ENCODE results near the gene TAF13.
"Not testable (repeated sequence)": the region's sequence is repeated elsewhere in the genome, so short reads cannot be mapped to it uniquely, and the experiment has no call there.

Gene TAF13

DNA sequence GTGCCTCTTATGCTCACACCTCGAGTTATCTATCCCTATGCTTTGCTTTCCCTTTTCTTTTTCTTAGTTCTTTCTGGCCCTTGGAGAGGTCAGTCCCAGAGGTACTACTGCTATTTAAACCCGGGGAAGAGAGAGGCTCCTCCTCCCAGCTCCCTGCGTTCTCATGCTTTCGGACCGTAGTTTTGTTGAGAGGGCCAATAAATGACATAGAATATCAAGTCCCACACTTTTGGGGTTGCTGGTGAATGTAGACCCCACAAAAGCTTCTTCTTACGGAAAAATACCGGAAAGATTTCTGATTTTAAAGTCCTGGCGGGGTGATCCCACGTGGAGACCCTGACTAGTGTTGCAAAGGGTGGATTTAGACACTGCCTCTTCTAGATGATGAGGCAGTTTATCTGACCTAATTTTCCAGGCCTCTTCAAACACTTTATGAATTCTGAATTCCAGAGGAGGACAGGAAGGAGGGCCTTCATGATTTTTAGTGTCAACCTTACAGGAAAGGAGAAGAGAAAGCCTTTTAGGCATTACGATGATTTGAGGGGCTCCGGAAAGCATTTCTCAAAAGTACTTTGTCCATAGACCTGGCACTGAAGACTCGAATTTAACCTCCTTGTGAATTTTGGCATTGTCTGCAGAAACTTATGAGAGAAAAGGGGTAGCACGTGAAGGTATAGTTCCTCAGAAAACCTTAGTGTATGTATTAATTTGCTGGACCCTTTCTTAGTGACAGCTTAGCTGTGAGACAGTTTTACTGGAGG is 15.5 kb upstream of the TAF13 start:
- DNase-seq = no peak

DNA sequence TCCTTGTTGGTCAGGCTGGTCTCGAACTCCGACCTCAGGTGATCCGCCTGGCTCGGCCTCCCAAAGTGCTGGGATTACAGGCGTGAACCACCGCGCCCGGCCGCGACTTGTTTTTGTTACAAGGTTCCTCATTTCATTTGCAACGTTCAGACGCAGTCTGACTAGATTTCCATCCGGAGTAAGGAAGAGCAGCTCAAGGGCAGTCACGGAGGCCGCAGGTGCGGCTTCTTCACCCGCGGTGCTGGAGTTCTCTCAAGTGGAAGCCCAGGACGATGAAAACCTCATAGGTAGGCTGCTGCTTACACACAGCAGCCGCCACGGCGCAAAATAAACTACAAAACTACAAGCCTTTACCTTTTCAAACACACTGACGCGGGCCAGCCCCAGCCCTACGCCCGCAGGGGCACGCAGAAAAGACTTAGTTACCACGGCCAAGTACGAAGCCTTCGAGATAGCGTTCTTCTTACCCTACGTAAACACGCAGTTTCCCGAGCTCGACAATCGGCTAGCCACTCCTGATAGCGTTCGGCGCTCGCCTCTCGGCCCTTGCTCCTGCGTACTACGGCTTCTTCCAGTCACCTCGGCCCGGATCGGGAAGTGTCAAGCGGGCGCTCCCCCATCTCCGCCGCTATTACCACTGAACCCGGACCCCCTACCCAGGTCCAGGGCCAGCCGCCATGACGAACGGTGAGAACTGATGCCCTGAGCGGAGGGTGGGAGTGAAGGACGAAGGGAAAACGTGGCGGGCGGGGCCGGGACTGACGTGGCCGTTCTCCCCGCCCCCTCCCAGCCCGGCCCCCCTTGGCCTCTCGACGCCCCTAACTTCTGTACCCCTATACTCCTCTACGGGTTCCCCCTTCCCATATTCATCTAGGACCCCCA is 14.6 kb upstream of the TAF13 start, which contains the start of gene TMEM167B:
TMEM167B (plus strand) TSS at position 569 of the 882 bp plus-strand sequence; CDS start at position 678, 109 bp downstream.
- DNase-seq = peak; percentile 91

DNA sequence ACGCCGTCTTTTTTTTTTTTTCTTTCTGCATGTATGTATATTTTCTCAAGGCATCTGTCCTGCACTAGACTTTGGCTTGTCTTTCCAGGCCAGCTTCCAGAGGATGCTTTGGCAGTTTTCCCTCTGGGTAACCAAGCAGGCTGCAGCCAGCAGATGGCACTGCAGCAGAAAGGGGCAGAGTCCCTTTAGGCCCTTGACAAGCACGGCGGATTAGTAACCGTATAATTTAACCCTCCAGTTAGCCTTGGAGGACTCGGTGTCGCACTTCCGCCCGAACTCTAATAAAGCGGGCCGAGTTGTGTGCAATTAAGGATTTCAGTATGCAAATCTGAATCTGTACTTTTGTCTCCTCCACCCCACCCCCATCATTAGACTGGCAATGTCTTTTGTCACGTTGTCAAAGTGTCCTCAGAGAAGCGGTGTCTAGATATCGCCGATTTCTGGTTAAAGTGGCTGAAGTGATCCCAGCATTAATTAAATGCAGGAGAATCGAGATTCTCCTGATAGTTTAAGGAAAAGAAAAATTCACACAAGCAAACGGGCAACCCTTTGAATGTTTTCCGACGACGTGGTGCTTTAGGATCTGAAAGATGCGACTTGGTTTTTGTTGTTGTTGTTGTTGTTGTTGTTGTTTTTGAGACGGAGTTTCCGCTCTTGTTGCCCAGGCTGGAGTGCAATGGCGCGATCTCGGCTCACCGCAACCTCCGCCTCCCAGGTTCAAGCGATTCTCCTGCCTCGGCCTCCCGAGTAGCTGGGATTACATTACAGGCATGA is 13.6 kb upstream of the TAF13 start:
- DNase-seq = peak; percentile 67

DNA sequence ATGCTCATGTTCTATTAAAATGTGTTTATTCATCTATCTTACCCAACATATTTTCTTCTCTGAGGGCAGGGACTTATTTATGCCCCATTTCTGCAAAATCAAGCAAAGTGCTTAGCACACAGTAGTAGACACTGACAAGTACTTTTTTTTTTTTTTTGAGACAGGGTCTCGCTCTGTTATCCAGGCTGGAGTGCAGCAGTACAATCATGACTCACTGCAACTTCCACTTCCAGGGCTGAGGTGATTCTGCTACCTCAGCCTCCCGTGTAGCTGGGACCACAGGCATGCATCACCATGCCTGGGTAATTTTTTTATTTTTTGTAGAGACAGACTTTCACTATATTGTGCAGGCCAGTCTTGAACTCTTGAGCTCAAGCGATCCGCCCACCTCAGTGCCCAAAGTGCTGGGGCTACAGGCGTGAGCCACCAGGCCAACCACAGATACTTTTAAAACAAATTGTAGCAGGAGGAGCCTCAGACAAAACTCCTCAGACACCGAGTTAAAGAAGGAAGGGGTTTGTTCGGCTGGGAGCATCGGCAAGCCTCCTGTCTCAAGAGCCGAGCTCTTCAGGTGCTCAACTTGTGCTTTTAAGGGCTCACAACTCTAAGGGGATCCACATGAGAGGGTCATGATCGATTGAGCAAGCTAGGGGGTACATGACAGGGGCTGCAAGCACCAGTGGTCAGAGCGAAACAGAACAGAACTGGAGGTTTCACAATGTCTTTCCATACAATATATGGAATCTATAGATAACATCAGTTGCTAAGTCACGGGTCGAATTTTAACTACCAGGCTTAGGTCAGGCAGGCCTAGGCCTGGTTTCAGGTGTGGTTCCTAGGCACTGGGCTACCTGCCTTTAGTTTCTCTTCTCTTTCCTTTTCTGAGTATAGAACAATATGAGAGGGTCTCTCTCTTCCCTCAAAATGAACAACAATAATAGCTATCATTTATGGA is 9.0 kb upstream of the TAF13 start:
- no peak for DNase-seq

DNA sequence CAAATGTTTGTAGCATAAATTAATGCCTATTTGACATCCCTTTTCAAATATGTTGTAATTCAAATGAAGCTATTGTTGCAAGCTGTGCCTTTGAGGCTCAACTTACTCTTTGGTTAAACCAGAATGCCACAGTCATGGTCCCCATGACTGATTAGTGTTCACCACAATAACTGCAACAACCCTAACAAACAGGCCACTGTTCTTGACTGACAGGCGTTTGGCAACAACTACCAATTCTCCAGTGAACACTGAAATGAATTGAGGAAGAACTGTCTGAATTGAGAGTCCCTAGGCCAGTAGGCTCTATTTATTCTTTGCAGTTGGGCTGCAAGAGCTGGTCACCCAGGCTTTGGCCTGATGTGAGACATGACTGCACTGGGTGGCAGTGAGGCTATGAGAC is 8.1 kb upstream of the TAF13 start:
- DNase-seq = no peak

DNA sequence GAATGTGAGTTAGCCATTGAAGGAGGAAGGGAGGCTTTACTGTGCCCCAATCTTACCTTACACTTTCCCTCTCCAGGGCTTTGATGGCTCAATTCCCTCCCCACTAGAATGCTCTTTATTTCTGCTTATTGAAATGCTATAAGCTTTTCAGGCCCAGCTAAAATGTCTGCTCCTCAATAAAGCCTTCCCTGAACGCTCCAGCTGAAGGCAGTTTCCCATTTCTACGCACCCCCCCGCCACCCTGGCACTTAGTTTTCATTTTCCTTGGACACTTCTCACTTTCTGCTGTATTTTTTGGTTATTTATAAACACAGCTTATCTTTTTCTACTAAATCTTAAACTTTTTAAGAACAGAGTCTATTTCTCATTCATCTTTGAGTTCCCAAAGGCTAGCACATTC is 7.7 kb upstream of the TAF13 start:
- DNase-seq = no peak

DNA sequence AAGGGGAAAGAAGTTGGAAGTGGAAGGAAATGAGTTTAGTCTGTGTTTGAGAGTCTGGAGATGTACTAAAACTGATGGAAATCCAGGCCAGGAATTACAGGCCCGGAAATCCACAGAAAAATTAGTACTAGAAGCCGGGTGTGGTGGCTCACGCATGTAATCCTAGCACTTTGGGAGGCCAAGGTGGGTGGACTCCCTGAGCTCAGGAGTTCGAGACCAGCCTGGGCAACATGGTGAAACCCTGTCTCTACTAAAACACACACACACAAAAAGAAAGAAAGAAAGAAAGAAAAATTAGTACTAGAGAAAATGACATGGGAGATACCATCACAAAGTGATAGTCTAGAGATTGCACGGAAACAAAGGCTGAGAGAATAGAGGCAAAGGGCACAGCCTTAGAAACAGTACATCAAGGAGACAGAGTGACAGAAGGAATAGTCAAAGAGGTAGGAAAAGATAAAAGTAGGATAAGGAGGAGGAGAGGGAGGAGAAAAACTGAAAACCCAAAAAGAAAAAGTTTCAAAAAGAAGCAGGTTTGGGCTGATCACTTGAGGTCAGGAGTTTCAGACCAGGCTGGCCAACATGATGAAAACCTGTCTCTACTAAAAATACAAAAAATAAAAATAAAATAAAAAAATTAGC is 4.8 kb upstream of the TAF13 start:
- DNase-seq = no peak

DNA sequence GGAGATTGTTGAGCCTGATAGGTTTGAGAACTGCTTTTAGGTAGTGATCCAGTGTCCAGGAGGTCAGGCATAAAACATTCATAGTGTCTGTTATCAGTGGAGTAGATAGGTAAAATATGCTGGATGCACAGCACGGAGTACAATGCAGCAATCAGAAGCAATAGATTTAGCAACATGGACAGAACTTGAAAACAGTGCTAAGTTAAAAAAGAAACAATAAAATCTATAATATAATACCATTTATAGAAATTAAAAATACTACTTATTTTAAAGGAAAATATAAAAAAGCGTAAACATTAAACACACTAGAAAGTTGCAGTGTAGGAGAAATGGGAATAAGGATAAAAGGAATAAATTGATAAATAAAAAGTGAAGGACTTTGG is 3.4 kb upstream of the TAF13 start:
- DNase-seq = no peak

DNA sequence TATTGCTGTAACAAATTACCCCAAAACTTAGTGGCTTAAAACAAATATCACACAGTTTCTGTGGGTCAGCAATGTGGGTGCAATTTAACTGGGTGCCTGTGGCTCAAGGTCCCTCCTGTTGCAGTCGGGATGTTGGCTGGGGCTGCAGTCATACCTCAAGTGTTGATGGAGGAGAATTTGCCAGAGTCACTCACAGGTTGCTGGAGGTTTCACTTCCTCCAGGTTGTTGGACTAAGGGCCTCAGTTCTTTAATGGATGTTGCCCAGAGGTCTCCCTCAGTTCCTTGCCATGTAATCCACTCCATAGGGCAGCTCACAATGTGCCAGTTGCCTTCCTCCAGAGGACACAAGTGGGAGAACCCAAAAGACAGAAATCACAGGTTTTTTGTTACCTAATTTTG is 2.5 kb upstream of the TAF13 start:
- no peak for DNase-seq

DNA sequence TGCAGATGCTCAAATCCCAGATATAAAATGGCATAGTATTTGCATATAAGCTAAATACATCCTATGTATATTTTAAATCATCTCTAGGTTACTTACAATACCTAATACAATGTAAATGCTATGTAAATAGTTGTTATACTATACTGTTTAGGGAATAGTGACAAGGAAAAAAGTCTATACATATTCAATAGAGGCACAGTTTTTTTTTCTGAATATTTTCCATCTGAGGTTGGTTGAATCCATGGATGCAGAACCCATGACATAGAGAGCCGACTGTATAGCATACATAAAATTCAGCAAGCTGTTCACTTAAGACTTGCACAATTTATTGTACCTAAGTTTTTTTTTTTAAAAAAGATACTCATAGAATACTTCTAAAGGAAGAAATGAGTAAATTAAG is 6.5 kb downstream of the TAF13 start:
- no peak for DNase-seq

DNA sequence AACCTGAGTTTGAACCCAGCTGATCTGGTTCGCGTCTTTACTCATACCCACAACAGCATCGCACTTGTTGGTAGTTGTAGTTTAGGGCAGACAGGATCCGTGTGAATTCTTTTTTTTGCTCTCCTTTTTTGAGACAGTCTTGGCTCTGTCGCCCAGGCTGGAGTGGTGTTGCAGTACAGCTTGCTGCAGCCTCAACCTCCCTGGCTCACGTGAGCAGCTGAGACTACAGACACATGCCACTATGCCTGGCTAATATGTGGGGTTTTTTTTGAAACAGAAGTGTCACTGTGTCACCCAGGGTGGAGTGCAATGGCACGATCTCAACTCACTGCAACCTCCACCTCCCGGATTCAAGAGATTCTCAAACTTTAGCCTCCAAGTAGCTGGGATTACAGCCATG is 7.9 kb downstream of the TAF13 start:
- DNase-seq = no peak

DNA sequence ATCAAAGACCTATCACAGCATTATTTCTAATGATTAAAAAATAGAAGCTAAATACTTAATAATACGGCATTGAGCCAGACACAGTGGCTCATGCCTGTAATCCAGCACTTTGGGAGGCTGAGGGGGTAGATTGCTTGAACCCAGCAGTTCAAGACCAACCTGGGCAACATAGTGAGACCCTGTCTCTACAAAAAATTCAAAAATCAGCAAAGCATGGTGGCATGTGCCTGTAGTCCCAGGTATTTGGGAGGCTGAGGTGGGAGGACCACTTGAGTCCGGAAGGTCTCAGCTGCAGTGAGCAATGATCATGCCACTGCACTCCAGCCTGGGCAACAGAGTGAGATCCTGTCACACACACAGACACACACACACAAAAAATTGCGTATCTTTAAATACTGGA is 10.7 kb downstream of the TAF13 start:
- no peak for DNase-seq

DNA sequence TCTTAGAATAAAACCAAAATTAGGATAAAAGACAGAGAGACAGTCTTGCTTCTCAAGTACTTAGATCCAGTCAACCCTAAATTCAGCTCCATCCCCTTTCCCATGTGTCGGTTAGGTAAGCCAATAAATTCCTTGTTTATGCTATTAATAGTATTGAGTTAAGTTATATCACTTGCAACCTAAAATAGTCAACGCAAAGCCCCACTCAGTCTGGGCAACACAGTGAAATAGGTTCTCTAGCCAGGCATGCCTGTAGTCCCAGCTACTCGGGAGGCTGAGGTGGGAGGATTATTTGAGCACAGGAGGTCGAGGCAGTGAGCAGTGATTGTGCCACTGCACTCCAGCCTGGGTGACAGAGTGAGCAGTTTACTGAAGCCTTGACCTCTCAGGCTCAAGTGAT is 14.6 kb downstream of the TAF13 start:
- DNase-seq = no peak

DNA sequence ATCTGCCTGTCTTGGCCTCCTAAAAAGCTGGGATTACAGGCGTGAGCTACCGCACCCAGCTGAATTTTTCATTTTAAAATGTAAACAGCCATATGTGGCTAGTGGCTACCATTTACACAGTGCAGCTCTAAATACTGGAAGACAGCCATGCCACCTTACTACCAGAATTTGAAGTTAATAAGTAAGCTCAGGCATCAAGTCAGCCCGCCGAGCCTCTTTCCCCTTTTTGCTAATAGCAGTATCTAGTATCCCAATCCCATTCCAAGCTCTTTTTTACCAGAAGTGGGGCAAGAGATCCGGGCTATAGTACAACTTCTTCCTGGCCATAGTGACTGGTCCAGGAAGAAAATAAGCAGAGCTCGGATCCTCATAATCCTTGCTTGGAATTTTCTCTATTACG is 15.1 kb downstream of the TAF13 start:
- DNase-seq = no peak

DNA sequence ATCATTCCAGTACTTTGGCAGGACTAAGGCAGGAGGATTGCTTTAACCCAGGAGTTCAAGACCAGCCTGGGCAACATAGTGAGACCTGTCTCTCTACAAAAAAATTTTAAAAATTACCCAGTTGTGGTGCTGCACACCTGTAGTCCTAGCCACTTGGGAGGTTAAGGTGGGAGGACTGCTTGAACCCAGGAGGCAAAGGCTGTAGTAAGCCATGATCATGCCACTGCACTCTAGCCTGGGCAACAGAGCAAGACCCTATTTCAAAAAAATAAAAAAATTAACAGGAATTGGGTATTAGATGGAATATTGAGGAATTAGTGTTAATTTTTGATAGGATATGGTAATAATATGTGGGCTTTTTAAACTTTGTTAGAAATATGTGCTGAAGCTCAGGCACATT is 16.8 kb downstream of the TAF13 start:
- no peak for DNase-seq

DNA sequence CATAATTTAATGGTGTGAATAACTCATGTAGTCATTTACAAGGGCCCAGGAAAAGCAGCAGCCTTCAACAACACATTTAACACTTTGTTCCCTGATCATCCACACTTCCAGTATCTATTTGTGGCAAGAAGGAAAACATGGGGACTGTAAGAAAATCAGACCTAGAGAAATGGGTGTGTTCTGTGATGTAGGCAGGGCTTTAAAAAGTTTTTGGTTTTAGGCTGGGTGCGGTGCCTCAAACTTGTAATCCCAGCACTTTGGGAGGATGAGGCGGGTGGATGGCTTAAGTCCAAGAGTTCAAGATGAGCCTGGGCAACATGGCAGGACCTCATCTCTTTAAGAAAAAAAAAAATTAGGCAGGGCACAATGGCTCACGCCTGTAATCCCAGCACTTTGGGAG is 19.7 kb downstream of the TAF13 start:
- no peak for DNase-seq

DNA sequence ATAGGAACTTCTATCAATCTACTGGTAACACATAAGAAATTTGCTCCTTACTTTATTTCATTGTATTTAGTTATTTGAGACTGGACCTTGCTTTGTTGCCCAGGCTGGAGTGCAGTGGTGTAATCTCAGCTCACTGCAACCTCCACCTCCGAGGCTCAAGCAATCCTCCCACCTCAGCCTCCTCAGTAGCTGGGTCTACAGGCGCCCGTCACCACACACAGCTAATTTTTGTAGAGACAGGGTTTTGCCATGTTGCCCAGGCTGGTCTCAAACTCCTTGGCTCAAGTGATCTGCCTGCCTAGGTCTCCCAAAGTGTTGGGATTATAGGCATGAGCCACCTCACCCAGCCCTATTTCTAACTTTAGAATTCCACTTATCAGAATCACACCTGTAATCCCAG is 23.7 kb downstream of the TAF13 start:
- DNase-seq = not testable (repeated sequence)

DNA sequence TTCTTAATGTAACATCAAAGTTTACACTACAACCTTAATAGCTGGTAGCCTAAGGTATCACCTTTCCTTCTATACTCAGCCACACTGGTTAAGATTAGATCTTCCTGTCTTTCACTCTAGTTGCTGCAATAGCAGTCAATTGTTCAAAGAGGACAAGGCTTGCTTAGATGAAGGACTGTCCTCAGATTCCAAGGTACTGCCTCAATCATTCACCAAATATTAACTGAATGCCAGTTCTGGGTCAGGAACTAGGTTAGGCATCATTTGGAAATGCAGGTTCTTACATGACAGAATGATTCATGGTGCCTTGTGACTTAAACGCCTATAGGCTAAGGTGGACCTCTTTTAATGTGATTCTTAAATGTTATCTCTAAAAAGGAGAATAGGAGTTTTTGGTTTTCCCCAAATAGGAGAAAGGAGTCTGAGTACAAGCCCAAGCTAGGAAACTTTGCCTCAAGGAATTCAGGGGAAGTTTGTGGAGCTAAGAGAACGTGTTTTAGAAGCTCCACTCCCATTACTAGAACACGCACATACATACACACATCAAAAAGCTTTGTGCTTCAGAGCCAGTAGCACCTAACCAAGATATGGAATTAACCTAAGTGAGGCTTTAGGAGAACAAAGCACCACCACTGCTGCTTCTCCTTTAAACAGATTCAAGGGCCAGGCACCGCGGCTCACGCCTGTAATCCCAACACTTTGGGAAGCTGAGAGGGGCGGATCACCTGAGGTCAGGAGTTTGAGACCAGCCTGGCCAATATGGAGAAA is 25.4 kb downstream of the TAF13 start:
- no peak for DNase-seq

DNA sequence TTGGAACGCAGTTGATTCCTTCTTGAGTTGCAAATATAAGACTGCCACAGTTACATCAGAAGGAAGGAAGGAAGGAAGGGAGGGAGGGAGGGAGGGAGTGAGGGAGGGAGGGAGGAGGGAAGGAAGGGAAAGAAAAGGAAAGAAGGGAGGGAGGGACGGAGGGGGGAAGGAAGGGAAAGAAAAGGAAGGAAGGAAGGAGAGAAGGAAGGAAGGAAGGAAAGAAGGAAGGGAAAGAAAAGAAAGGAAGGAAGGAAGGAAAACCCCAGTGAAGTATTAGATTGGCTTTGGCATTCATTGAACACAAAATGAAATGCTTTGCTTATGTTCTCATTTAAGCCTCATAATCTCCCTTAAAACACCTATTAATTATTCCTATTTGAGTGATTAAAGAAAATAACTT is 27.5 kb downstream of the TAF13 start:
- no peak for DNase-seq

DNA sequence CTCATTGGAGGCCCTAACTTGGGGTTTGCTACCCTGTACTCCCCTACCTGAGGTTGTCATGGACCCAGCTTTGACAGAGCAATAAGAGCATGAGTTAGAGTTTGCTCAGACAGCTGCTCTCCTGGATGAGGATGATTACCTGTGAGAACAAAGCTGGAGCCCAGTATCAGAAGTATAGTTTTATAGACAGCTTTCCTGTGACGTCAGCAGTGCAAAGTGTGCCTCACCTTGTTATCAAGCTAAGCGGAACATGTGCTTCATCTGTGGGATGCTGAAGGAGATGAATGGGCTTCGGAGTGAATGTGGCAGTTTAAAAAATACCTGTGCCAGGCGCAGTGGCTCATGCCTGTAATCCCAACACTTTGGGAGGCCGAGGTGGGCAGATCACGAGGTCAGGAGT is 28.5 kb downstream of the TAF13 start:
- DNase-seq = no peak

DNA sequence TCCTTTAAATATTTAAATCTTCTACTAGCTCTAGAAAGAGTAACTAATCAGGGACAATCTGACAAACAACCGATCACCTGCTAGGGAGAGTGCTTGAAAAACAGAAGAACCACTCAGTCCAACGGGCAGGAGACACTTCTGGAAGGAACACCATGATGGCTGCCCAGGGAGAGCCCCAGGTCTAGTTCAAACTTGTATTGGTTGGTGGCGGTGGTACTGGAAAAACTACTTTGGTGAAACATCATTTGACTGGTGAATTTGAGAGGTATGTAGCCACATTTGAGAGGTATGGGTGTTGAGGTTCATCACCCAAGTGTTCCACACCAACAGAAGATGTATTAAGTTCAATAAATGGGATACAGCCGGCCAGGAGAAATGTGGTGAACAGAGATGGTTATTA is 29.1 kb downstream of the TAF13 start:
- no peak for DNase-seq

Measured in activated CD8-positive, alpha-beta memory T cell treated with anti-CD3 and anti-CD28 coated beads, Interleukin-2, amount 50 U/mL, for 48 hours (primary cell).